GM21390 (cell line): Measurements from ENCODE around the gene TFF1.

Source experiments
- ATAC-seq: cut with Tn5 transposase; IDR thresholded peaks from one replicate; pipeline ENCODE4 v1.9.1; 2021; ENCODE audit not compliant: unreplicated experiment

TFF1 gene

DNA sequence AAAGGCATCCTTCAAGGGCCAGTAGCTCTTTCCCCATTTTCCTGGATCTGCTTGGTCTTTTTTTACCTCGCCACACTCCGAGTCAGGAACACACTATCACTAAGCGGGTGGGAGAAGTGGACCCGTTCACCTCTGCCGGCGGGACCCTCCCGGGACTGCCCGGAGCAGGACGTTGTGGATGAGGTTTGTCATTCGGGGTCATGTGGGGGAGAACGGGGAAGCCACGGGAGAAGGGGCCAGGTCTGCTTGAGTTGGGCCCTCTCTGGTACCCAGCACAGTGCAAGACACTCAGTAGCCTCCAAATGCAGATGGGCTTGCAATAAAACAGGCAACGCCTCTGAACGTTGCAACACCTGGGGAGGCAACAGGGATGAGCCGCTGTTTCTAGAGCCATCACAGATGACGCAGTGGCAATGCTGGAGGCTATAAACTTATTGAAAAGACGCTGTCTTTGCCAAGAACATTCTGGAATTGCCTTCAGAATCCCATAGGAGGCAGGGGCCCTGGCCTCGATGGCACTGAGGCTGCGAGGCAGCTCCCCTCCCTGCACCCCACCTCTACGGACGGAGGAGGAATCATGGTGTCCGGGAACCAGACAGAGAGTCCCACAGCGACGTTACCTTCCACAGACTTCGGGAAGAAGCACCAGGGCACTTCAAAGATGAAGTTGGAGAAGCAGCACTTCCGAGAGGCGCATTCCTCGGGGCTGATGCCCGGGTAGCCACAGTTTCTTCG, 19.3 kb downstream of the TFF1 start:
- ATAC-seq, result no peak

DNA sequence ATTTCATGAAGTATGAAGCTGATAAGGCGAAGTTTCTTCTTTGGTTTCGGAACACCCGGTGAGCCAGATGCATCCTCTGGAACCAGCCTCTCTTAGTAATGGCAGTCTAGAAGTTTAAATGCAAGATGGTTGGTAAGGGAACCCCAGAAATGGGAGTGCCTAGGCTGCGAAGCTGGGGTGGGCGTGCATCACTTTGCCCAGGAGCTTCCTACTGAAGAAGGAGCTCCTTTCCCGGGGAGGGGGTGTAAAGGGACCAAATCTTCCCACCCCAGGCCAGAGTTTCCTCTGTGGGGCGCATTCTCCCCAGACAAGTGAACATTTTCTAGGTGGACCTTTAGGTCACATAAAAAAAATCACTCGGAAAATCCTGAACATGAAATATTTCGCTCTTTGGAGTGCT, 19.9 kb downstream of the TFF1 start:
- ATAC-seq, result no peak

DNA sequence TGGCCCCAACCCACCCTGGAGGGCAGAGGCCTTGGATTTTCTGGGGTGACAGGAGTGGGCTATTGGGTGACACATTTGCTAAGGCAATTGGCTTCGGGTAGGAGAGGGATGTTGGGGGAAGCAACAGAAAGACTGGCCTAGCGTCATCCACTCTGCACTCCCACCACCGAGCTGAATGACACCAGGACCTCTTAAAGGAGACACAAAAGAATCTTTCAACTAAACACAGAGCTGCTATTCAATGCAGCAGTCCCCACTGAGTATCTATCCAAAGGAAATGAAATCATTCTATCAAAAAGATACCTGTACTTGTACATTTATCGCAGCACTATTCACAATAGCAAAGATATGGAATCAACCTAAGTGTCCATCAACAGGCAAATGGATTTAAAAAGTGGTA, 21.7 kb downstream of the TFF1 start:
- ATAC-seq, result no peak

DNA sequence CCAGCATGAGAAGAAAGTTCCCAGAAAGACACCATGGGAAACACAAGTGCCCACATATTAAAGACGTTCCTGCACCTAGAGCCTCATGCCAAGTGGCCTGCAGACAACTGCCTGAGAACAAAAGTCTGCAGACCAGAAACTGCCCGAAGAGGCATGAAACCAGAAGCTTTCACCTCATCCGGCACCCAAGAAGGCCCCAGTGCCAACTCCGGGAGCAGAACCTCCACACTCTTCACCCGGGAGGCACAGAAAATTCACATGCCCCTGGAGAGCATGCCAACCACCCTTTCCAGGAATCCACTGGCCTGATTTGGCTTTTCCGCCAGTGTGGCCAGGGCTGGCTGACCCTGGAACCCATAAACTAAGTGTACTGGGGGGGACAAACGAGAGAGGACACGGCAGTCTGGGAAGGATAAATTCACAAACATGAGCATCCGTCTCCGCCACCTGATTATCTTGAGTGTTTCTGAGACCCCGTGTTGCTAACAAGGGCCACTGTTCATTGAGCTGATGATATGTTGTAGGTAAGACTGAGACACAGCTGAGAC, 22.3 kb downstream of the TFF1 start:
- ATAC-seq, result no peak

DNA sequence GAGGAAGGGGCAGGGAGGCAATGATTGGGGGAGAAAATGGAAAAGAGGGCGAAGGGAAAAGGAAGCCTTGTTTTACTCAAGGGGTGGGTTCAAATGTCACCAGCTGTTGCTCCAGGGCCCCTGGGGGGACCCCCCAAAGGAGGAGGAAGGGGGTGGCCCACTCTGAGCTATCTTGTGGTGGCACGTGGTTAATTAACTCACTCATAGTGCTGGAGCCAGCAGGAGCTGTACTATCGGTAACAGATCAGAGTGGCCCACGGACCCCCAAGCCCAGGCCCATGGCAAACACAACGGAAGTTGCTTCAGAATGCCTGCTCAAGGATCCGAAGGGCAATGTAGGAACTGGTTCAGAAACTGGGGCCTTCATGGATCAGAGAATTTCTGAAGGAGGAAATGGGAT, 22.8 kb downstream of the TFF1 start:
- no peak for ATAC-seq

DNA sequence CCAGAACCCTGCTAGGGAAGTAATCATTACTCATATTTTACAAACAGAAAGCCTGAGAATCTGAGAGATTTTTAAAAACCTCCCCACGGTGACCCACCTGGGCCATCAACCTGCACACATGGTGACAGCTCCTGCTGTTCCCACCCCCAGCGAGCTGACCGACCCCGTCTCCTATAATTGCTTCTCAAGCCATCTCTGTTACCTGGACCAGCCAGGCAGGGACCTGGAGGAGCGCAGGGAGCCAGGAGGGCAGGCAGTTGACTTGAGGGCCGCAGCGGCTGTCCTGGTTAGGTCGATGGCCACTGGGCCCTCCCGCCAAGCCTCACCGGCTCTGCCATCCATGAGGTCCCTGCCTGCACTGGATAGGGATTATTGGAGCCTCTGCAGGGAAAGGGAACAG, 23.2 kb downstream of the TFF1 start:
- ATAC-seq, result no peak

DNA sequence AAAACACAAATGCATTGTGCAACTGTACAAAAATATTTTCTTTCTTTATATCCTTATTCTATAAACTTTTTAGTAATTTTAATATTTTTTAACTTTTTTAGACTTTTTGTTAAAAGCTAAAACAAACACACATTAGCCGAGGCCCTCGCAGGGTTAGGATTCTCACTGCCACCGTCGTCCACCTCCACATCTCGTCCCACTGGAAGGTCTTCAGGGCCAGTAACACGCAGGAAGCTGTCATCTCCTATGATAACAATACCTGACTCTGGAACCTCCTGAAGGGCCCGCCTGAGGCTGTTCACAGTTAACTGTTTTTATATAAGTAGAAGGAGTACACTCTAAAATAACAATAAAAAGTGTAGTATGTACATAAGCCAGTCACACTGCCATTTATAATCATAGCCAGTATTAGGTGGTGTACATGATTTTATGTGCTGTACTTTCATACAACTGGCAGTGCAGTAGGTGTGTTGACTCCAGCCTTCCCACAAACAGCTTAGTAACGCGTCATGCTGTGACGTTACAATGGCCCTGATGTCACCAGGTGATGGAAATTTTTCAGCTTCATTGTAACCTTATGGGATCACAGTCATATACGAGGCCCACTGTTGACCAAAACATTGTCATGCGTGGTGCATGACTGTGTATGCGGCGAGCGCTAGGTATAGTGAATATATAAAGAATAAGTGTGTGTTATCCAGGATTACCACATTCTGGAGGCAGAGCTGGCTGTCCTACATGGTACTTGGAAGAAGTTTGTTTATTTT, 24.4 kb downstream of the TFF1 start:
- no peak for ATAC-seq

DNA sequence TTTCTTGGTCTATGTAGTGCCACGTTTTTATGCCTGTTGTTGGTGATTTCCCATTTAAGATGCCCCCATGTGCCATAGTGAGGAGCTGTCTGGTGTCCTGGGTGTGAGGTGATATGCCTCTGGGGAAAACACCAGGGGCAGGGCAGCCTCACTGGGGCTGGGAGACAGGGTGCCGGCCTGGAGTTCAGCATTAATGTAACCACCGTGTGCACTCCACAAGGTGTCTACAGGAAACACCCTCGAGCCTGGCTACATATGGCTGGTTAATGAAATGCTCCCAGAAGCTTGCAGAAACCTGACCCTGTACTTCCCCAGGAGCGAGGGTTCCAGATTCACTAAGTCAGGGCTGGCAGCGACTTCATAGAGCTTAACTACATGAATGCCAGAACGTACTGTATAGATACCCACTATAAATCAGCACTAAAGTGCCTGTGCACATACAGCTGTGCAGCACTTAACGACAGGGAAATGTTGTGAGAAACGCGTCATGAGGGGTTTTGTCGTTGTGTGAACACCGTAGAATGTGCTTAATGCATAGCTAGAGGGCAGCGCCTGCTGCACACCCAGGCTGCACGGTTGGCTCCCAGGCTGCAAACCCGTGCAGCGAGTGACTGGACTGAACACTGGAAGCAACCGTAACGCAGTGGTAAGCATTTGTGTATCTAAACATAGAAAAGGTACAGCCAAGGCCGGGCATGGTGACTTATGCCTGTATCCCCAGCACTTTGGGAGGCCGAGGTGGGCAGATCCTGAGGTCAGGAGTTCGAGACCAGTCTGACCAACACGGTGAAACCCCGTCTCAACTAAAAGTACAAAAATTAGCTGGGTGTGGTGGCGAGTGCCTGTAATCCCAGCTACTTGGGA, 25.9 kb downstream of the TFF1 start:
- no peak for ATAC-seq

DNA sequence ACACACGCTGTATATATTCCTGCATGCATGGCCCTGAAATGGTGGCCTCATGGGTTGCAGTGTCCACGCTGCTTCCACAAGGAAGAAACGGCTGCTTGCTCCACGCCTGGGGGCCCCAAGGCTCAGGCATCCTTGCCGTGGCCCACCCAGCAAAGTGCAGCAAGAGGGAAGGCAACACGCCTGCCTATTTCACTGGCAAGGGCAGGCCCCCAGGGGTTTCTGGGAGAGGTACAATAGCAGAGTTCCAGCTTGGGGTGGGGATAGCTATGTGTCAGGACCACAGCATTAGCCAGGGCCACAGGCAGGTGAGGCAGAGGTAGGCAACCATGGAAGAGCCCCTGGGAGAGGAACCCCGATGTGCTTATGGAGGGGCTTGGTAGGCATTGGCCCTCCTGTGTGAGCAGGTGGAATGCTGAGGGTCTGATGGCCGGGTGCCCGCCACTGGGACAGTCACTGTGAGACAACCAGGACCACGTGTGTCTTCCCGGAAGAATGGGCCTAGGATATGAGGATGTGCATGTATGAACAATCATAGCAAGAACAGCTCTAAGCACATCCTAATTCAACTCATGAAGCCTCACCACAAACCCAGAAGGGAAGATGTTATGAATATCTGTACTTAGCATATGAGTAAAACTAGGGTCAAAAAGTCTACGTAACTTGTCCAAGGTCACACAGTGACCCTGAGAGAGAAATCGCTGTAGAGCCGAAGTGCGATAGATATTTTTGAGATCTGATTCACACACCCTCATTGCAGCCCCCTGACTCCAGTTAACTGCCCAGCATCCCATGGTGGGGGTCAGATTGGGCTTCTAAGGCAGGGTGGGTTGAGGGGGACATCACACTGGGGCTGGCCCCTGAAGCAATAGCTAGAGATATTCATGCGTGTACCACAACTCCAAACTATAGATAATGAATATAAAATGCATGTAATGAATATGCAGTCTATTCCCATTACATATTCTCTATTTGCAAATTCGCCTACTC, 27.3 kb downstream of the TFF1 start:
- no peak for ATAC-seq

DNA sequence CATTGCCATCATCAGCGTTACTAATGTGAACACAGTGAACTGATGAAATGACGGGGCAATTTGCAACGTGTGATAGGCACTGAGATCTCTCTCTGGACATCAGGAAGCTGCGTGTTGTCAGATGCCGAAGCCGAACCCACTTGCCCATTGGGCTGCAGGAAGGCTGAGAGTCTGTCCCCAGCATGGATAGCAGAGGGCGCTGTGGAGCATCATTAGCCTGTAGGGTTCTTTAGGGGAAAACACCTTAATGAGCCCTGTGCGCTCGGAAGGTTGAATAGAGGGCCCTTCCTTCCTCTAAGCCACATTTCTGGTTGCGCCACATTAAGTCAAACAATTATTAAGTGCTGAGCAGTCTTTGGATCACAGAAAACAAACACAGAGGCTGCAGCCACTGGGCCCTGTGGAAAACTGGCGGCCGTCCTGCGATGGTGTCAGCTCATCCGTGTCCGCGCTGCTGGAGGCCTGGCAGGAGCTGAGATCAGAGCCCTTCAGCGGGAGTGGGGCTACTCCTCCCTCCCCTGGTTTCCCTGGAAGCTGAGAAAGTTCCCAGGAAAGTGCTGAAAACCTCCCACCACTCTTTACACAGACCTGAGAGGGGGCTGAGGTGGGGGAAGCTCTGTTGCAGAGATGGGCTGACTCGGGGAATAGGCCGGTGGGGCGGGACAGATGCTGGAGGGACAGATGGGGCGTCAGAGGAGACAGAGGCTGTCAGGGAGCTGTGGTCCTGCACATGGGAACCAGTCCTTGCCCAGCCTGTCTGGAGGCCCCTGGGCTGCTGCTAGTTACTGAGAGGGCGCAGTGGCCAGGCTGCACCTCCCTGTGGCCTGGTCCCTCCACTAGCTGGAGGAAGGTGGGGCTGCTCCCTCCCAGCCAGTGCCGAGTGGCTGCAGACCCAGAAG, 28.3 kb downstream of the TFF1 start:
- ATAC-seq, result no peak

DNA sequence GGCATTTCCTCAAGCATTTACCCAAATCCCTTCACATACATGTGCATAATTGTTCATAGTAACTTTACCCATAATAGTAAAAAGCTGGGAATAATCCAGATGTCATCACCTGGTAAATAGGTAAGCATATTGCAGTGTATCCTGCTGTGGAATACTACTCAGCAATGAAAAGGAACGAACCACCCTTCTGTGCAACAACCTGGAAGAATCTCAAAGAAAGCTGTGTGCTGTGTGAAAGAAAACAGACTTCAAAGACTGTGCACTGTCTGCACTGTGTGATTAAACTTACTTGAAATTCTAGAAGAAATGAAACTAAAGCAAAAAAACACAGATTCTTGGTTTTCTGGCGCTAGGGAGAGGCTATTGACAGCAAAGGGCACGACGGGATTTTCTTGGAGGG, 29.1 kb downstream of the TFF1 start:
- ATAC-seq, result no peak

DNA sequence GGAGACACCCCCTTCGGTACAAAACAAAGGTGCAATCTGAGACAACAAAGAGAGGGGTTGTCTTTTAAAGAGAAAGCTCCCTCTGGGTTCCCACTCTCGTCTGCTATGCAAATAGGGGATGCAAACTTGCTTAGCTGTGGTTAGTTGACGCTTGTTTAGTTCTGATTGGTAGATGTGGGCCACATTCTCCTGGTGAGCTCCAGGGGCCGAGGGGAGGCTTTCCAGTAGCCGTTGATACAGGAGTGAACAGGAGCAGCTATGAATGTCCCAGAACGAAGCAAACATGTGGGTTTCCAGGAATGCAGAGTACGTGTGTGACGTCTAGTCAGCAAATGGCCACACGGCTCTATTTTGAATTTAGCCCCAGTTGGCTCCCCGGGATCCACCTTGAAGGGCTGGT, 30.3 kb downstream of the TFF1 start:
- ATAC-seq, result no peak

DNA sequence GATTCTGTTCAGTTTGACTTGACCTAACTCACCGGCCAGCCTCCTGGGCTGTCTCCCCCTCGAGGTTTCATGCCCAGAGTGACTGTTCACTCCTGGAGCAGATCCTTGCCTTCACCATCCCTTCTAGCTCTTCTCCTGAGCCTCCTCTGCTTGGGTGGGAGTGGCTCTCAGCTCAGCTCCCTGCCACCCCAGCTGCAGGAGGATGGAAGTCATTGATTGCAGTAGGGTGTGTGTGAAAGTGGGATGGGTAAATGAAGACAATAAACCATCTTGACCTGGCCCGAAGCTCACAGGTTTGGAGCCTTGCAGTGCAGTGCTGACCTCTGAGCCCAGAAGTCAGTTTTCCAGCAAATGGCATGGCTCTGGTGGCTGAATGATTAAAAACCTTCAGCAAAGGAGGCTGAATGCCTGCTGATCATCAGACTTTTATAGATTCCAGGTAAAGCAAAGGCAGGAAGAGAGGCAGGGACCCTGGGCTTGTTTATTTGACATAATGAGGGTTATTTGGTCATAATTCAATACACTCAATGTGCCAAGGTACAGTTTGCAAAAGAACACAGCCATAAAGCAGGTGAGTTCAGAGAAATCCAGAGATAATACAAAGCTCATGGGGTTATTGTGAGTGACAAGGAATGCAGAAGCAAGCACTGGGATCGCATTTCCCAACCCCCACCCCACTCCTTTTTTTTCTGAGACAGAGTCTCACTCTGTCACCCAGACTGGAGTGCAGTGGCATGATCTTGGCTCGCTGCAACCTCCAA, 33.6 kb downstream of the TFF1 start:
- no peak for ATAC-seq

DNA sequence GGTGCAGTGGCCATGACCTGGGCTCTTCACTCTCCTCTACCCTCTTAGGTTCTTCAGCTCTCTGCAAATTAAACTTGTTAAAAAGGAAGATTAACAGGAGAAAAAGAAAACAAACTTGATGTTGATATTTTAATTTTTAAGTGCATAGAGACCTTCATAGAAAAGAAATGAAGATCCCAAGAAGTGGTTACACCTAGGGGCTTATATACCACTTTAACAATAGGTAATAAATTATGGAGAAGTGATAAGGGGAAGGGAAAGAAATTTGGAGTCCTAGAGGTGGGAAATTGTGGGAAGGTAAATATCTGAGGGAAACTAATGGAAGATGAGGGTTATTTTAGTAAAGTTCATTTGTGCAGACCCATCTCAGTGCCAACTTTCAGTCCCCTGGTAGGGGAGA, 34.7 kb downstream of the TFF1 start:
- ATAC-seq, result no peak

DNA sequence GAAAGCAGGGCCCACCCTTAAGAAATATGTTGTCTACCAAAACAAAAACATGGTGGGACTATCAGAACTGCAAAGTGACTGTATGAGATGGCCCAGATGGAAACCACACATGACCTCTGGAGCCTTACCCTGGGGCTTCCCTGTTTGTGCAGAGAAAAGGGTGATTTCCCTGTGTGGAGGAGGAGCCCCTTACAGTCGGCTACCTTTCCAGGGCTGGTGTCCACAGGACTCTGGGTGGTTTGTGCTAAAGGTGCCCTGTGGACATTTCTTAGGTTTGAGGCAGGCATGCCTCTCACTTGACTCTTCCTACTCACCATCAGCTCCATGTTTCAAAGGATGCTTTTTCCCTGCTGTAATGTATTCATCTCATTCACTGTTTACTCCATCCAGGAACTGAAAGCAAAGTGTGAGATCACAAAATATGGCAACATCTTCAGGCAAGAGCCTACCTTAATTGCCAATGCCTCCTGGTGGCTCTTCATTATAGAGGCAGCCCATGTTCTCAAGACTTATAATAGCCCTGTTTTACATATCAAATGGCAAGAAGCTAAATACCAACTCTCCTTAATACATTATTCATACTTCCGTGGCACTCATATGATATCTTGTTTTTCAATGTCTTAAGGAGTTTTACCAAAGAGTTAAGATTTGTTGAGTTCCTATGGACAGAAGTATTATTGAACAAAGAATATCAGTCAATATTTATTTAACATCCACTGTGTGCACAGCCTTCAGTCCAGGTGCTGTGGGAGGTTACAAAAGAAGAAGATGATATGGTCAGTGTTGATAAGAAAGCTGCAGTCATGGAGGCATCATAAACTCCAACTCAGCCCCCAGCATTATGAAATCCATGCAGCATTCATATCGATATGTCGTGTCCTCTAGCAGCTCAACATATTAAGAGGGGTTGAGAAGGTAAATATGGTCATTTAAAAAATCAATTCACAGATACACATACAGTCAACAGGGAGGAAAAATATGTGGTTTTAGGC, 35.7 kb downstream of the TFF1 start:
- ATAC-seq, result no peak

DNA sequence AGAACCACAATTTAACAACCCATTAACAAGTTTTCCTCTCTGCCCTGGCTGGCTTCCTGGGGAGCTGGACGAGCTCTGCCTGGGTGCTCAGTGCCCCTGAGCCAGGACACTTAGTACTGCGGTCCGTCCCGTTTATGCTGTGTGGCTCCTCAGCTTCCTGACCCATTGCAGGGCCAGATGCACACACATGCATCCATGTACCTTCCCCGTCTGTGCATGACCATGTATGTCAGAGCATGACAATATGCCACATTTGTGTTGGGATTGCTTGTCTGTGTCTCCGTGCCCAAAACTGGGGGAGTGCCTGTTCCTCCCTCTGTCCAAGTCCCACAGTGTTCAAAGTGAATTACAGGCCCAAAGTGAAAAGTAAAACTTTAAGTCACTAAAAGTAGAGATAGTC, 41.4 kb downstream of the TFF1 start:
- no peak for ATAC-seq

DNA sequence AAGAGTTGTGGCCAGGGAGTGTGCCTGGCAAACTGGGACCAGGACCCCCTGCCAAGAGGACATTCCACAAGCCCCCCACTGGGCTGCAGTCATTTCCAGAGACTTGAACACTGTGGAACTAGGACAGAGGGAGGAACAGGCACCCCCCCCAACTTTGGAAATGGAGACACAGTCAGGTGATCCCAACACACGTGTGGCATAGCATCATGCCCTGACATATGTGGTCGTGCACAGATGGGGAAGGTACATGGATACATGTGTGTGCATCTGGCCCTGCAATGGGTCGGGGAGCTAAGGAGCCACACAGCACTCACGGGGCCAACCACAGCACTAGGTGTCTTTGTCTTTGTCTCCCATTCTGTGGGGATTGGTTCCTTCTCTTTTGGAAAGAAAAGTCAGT, 44.5 kb downstream of the TFF1 start:
- ATAC-seq, result no peak
